ENCODE data around the gene SYTL1. TPM values are rescaled to one million over a fixed set of nuclear protein-coding genes. Genes with fewer than 3 reads are reported as not detected.

The SYTL1 gene
- total and polyA plus RNA-seq, 9 of the 15 experiments (the other 6 are each of a cell fraction or from before 2014, with no cell fraction given), result 0.04 to 9.3 (median 1.7) TPM

DNA sequence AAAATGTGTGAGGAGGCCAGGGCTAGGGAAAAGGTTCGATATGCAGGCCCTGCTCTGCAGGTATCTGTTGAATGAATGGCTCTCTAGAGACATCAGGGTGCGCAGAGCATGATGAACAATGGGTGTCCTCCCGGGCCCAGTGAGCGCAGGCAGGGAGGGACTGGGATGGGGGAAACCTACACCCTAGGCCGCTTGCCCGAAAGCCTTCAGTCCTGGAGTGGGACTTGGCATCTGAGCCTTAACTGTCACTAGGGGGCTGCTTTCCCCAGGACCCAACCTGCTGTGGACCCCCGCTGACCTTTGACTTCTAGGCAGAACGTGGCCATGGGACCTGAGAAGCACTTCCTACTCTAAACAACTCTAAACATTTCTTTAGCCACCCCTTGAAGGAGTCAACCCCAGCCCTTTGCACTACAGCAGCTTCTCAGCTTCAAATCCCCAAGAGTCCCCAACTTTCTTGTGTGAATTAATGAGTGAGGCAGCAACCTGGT is 25.4 kb downstream of the SYTL1 start (continued):
- TF ChIP-seq, protein P1, sequence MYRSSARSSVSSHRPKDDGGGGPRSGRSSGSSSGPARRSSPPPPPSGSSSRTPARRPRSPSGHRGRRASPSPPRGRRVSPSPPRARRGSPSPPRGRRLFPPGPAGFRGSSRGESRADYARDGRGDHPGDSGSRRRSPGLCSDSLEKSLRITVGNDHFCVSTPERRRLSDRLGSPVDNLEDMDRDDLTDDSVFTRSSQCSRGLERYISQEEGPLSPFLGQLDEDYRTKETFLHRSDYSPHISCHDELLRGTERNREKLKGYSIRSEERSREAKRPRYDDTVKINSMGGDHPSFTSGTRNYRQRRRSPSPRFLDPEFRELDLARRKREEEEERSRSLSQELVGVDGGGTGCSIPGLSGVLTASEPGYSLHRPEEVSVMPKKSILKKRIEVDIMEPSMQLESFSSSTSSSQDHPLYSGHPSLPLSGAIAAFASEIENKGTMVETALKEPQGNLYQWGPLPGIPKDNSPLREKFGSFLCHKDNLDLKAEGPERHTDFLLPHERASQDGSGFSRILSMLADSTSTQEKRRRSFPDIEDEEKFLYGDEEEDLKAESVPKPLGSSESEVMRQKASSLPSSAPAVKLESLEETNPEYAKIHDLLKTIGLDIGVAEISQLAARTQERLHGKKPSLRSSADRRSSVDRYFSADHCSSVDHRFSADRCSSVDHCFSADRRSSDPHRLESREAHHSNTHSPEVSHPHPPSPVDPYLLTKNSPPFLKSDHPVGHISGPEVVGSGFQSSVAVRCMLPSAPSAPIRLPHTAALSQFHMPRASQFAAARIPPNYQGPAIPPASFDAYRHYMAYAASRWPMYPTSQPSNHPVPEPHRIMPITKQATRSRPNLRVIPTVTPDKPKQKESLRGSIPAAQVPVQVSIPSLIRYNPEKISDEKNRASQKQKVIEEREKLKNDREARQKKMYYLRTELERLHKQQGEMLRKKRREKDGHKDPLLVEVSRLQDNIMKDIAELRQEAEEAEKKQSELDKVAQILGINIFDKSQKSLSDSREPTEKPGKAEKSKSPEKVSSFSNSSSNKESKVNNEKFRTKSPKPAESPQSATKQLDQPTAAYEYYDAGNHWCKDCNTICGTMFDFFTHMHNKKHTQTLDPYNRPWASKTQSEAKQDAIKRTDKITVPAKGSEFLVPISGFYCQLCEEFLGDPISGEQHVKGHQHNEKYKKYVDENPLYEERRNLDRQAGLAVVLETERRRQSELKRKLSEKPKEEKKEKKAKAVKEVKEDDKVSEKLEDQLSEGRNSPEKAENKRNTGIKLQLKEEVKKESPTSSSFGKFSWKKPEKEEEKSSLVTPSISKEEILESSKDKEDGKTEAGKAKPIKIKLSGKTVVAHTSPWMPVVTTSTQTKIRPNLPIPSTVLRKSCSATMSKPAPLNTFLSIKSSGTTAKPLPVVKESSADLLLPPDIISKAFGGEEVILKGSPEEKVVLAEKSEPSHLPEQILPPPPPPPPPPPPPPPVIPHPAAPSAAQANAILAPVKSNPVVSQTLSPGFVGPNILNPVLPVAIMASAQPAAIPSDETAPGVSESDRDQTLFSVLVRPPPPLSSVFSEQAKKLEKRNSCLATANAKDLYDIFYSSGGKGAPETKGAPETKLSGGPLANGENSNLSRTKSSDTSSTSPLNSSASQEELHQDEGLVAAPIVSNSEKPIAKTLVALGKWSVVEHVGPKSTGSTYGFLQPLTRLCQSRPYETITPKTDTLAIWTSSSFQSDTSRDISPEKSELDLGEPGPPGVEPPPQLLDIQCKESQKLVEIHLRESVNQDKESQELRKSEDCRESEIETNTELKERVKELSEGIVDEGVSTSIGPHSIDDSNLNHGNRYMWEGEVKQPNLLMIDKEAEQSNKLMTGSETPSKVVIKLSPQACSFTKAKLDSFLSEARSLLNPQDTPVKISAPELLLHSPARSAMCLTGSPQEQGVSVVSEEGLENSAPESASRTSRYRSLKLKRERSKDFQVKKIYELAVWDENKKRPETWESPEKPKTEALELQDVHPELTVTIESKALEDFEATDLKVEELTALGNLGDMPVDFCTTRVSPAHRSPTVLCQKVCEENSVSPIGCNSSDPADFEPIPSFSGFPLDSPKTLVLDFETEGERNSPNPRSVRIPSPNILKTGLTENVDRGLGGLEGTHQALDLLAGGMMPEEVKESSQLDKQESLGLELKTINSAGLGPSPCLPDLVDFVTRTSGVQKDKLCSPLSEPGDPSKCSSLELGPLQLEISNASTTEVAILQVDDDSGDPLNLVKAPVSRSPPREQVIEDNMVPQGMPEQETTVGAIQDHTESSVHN (IDR thresholded peaks at IDR 0.05; ENCODE audit: borderline replicate concordance in 1 of 2, low read depth in 1 of 2), result no peak
- TF ChIP-seq LARP7 (IDR thresholded peaks at IDR 0.05) (no peak), MXI1 (IDR thresholded peaks at IDR 0.05; ENCODE audit: low read depth, low read length) (no peak), PML (IDR thresholded peaks at IDR 0.05; ENCODE audit: low read length) (0 out of 2 replicates have a peak, but pooled peaks have one; percentile 7), XRCC5 (IDR thresholded peaks at IDR 0.05; ENCODE audit: low read depth, low read length) (no peak), MTA3 (IDR thresholded peaks at IDR 0.05; ENCODE audit: borderline replicate concordance) (no peak), RAD51 (IDR thresholded peaks at IDR 0.05; ENCODE audit: borderline replicate concordance, low read depth) (no peak), CBX2 (IDR thresholded peaks at IDR 0.05; ENCODE audit: insufficient read depth, low read length, poor library complexity, severe bottlenecking) (no peak), ZNF609 (CRISPR knock-in tag; IDR thresholded peaks at IDR 0.05; ENCODE audit: borderline replicate concordance) (no peak), CREM (IDR thresholded peaks at IDR 0.05; ENCODE audit: low read depth) (no peak), HIVEP1 (CRISPR knock-in tag; IDR thresholded peaks at IDR 0.05) (no peak), FIP1L1 (IDR thresholded peaks at IDR 0.05; ENCODE audit: low read depth, low read length, poor library complexity, severe bottlenecking) (no peak), ZBTB2 (IDR thresholded peaks at IDR 0.05) (no peak), DIDO1 (tag; IDR thresholded peaks at IDR 0.05; ENCODE audit: low read depth) (no peak)

Data from K562 (cell line).